PC-9 (cell line): ENCODE measurements around the gene P2RY12. TPM values are rescaled to one million over a fixed set of nuclear protein-coding genes. Genes with fewer than 3 reads are reported as not detected.
A peak's percentile ranks its signal among the peaks of the same experiment; 100 is the strongest.

Experiments used
- BruUV-seq: library from RNA; stranded (reverse); fragments of 400-500 nt; replicated peaks from 2 replicates; lab custom pipeline; 2021; lab: Mats Ljungman, UMichigan
- CTCF ChIA-PET: fragments of 300-600 bp; sonication (Branson Sonifier 250); formaldehyde crosslinking; loops from one replicate; lab custom pipeline; 2022; ENCODE audit warnings: antibody characterized with exemption; lab: Charles Lee
- POLR2A ChIA-PET: fragments of 300-600 bp; sonication (Branson Sonifier 250); formaldehyde crosslinking; loops from one replicate; lab custom pipeline; 2022; ENCODE audit warnings: antibody characterized with exemption; ENCODE audit not compliant: unreplicated experiment; lab: Charles Lee
- DNase-seq, 2 experiments: peaks; one replicate each; pipeline versions ENCODE4 v3.0.0 to v3.0.0-alpha.2; 2015 to 2022; ENCODE audit warnings: mixed read lengths in 1 of 2
- H2AFZ ChIP-seq: fragments of 200-600 bp; sonication (generic); 2 replicates; pipeline ENCODE4 v1.8.1; 2017; ENCODE audit warnings: antibody characterized with exemption
- H3F3A ChIP-seq: fragments of 200-600 bp; sonication (generic); 2 replicates; pipeline ENCODE4 v1.8.1; 2017; ENCODE audit warnings: antibody characterized with exemption, mild to moderate bottlenecking, low read depth; ENCODE audit not compliant: insufficient read depth
- H3K27ac ChIP-seq: fragments of 200-600 bp; sonication (generic); 2 replicates; pipeline ENCODE4 v1.6.1; 2016; ENCODE audit warnings: mixed run types
- H3K27me3 ChIP-seq: fragments of 200-600 bp; sonication (generic); 2 replicates; pipeline ENCODE4 v1.6.1; 2016; ENCODE audit warnings: low read depth, mixed run types; ENCODE audit not compliant: insufficient read depth
- H3K36me3 ChIP-seq: fragments of 200-600 bp; sonication (generic); 2 replicates; pipeline ENCODE4 v1.6.1; 2016; ENCODE audit warnings: low read depth, mixed run types
- H3K4me1 ChIP-seq: fragments of 200-600 bp; sonication (generic); replicated peaks from 2 replicates; pipeline ENCODE4 v1.6.1; 2016; ENCODE audit warnings: mixed run types; ENCODE audit not compliant: insufficient read depth
- H3K4me2 ChIP-seq: fragments of 200-600 bp; sonication (generic); 2 replicates; pipeline ENCODE4 v1.6.1; 2017; ENCODE audit warnings: mixed run types
- H3K4me3 ChIP-seq: fragments of 200-600 bp; sonication (generic); 2 replicates; pipeline ENCODE4 v1.6.1; 2016; ENCODE audit warnings: mixed run types
- H3K79me2 ChIP-seq: fragments of 200-600 bp; sonication (generic); 2 replicates; pipeline ENCODE4 v1.6.1; 2017; ENCODE audit warnings: low read depth, mixed run types
- H3K9me2 ChIP-seq: fragments of 200-600 bp; sonication (generic); 2 replicates; pipeline ENCODE4 v1.8.1; 2017; ENCODE audit warnings: mild to moderate bottlenecking; ENCODE audit not compliant: insufficient read depth
- H3K9me3 ChIP-seq: fragments of 200-600 bp; sonication (generic); 2 replicates; pipeline ENCODE4 v1.8.1; 2016; ENCODE audit warnings: low read depth; ENCODE audit not compliant: insufficient read depth
- H4K20me1 ChIP-seq: fragments of 200-600 bp; sonication (generic); 2 replicates; pipeline ENCODE4 v1.8.1; 2017; ENCODE audit not compliant: insufficient read depth
- EZH2 ChIP-seq: fragments of 200-600 bp; sonication (generic); IDR thresholded peaks from 2 replicates; pipeline ENCODE4 v1.8.0; 2017; ENCODE audit warnings: antibody characterized with exemption, low read depth
- intact Hi-C: fragments of 100-400 bp; cut with micrococcal nuclease; formaldehyde crosslinking; loops from one replicate; pipeline ENCODE4 v1.10.0; 2022; ENCODE audit not compliant: unreplicated experiment
- total RNA-seq: library from RNA; stranded (reverse); gene quantifications from 2 replicates; pipeline ENCODE4 v1.2.3, GENCODE V29; 2021
- TF ChIP-seq, protein P1 (sequence below): fragments of 200-600 bp; sonication (generic); conservative IDR thresholded peaks from 2 replicates; pipeline ENCODE4 v1.6.1; 2017; ENCODE audit warnings: mixed run types, antibody characterized with exemption, mild to moderate bottlenecking, moderate library complexity

The P2RY12 gene
- total RNA-seq, 1 experiment from 2014 or later = not detected

DNA sequence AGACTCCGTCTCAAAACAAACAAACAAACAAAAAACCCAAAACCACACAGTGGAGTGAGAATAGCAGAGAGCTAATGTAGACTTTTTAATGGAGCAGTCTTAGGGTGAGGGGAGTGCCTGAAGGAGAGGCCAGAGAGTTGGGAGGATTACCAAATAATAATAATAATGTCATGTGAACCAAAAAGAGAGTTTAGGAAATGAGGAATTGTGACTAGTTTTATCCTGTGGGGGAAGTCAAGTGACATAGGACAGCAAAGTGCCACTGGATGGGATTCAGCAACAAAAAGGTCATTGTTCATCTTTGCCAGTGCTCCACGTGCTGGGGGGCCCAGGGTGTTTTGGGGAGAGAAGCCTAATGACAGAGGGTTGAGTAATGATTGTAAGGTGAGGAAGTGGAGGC, 80.8 kb downstream of the P2RY12 start:
- Histone ChIP-seq H4K20me1 (no peaks in the 10 kb centered on the region), H3K36me3 (peaks cover 7% of the 10 kb centered on the region; the same call in 1 of the 2 replicates), H3F3A (peaks cover 52% of the 10 kb centered on the region), H3K27ac (peak overlapping the region; percentile 96), H3K4me2 (peak overlapping the region; percentile 70), H3K9me2 (no peaks in the 10 kb centered on the region), H3K4me1 (peaks cover 63% of the 10 kb centered on the region), H3K9me3 (no peaks in the 10 kb centered on the region), H2AFZ (no peak overlapping the region), H3K4me3 (no peak overlapping the region), H3K27me3 (no peaks in the 10 kb centered on the region), H3K79me2 (peaks cover 30% of the 10 kb centered on the region)
- BruUV-seq = no TSS peak
- ChIA-PET POLR2A (no interaction called here), CTCF (interaction anchor here (3.3 kb wide), 1 partner anchor 24 kb away, joined by 16 read pairs; no protein-coding TSS in a partner anchor)
- TF ChIP-seq, protein P1, sequence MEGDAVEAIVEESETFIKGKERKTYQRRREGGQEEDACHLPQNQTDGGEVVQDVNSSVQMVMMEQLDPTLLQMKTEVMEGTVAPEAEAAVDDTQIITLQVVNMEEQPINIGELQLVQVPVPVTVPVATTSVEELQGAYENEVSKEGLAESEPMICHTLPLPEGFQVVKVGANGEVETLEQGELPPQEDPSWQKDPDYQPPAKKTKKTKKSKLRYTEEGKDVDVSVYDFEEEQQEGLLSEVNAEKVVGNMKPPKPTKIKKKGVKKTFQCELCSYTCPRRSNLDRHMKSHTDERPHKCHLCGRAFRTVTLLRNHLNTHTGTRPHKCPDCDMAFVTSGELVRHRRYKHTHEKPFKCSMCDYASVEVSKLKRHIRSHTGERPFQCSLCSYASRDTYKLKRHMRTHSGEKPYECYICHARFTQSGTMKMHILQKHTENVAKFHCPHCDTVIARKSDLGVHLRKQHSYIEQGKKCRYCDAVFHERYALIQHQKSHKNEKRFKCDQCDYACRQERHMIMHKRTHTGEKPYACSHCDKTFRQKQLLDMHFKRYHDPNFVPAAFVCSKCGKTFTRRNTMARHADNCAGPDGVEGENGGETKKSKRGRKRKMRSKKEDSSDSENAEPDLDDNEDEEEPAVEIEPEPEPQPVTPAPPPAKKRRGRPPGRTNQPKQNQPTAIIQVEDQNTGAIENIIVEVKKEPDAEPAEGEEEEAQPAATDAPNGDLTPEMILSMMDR = no peak
- no peak for TF ChIP-seq EZH2
- DNase-seq = no peak
- intact Hi-C loops = loop anchor here (10.0 kb wide), 1 partner anchor 961 kb away; the partner anchor contains the start of gene MBNL1

DNA sequence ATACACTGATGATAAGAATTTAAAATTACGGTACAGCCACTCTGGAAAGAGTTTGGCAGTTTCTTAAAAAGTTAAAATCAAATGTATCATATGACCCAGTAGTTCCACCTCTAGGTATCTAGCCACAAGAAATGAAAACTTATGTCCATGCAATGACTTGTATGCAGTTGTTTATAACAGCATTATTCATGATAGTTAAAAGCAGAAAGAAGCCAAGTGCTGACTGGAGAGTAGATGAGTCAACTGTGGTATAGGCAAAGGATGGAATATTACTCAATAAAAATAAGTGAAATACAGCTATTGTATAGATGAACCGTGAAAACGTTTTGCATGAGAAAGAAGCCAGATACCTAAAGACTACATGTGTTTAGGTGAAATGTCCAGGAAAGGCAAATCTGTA, 82.8 kb downstream of the P2RY12 start:
- no peak for TF ChIP-seq EZH2
- TF ChIP-seq, protein P1 = no peak
- Histone ChIP-seq H3K4me1 (peaks cover 43% of the 10 kb centered on the region), H3K4me3 (no peak overlapping the region), H3K27ac (peak overlapping the region; percentile 31; the same call in 1 of the 2 replicates), H3F3A (peaks cover 33% of the 10 kb centered on the region), H3K9me2 (no peaks in the 10 kb centered on the region), H3K9me3 (no peaks in the 10 kb centered on the region), H2AFZ (no peak overlapping the region), H3K27me3 (no peaks in the 10 kb centered on the region), H4K20me1 (no peaks in the 10 kb centered on the region), H3K4me2 (no peak overlapping the region), H3K79me2 (peaks cover 18% of the 10 kb centered on the region), H3K36me3 (peaks cover 7% of the 10 kb centered on the region; the same call in 1 of the 2 replicates)
- intact Hi-C loops = loop anchor here (10.0 kb wide), 1 partner anchor 963 kb away; the partner anchor contains the start of gene MBNL1
- no TSS peak for BruUV-seq
- POLR2A ChIA-PET = no interaction called here
- CTCF ChIA-PET = no interaction called here
- peak in 1 of 2 experiments; percentile 52 for DNase-seq

DNA sequence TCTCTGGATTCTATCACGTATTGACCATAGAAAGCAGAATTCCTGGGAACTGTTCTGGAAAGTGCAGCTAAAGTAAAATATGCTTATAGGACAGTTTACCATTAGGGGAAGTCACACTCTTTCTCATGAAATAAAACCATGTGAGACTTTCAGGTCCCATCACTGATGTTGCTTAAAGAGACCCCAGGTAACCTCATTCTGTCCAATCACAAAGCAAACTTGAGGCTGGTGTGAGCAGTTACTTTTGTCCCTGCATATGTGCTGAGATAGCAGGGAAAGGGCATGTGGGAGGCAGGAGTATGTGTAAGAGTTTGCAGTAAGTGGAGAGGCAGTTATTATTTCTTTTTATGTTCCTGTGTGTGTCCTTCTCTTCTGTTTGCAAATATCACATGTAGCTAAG, 84.0 kb downstream of the P2RY12 start:
- Histone ChIP-seq H3K4me3 (no peak overlapping the region), H3K4me2 (no peak overlapping the region), H3K27ac (no peak overlapping the region), H4K20me1 (no peaks in the 10 kb centered on the region), H3F3A (peaks cover 21% of the 10 kb centered on the region), H3K79me2 (peaks cover 18% of the 10 kb centered on the region), H3K27me3 (no peaks in the 10 kb centered on the region), H2AFZ (no peak overlapping the region), H3K9me2 (no peaks in the 10 kb centered on the region), H3K36me3 (peaks cover 7% of the 10 kb centered on the region; the same call in 1 of the 2 replicates), H3K4me1 (peaks cover 31% of the 10 kb centered on the region), H3K9me3 (no peaks in the 10 kb centered on the region)
- TF ChIP-seq EZH2 = no peak
- TF ChIP-seq, protein P1 = no peak
- DNase-seq = no peak
- CTCF ChIA-PET = no interaction called here
- POLR2A ChIA-PET = no interaction called here
- BruUV-seq = no TSS peak
- intact Hi-C loops = loop anchor here (10.0 kb wide), 1 partner anchor 964 kb away; the partner anchor contains the start of gene MBNL1
